SK-N-SH (cell line): ENCODE measurements around the gene APP. TPM values are rescaled to one million over a fixed set of nuclear protein-coding genes. Genes with fewer than 3 reads are reported as not detected.
A peak's percentile ranks its signal among the peaks of the same experiment; 100 is the strongest.

ENCODE experiments used
- CTCF ChIA-PET: fragments of 300-600, 350-600 bp; formaldehyde crosslinking; extraction: SDS; loops from one replicate; lab custom pipeline; 2021; lab: Yijun Ruan, JAX
- POLR2A ChIA-PET: fragments of 350-600 bp; sonication (Branson Sonifier 250); formaldehyde crosslinking; extraction: SDS; loops from one replicate; lab custom pipeline; 2020; ENCODE audit warnings: antibody characterized with exemption, inconsistent platforms; lab: Yijun Ruan, JAX
- DNase-seq: peaks from one replicate; pipeline ENCODE4 v3.0.0; 2012
- H2AFZ ChIP-seq: fragments of 200-600 bp; sonication (generic); 2 replicates; pipeline ENCODE4 v1.8.1; 2016; ENCODE audit warnings: antibody characterized with exemption, mild to moderate bottlenecking, low read depth
- H3F3A ChIP-seq: fragments of 200-600 bp; sonication (generic); replicated peaks from 2 replicates; pipeline ENCODE3; 2016; ENCODE audit warnings: antibody characterized with exemption, mild to moderate bottlenecking; ENCODE audit not compliant: insufficient read depth
- H3K27ac ChIP-seq, 2 experiments: fragments of 200-500 bp in 1 of 2; fragments of 200-600 bp in 1 of 2; sonication (Bioruptor generic) in 1 of 2; sonication (generic), shearing (Covaris generic) in 1 of 2; 2 replicates each; pipeline versions ENCODE4 v1.5.1 to v1.6.1; 2014 to 2016; ENCODE audit warnings: low read depth in 2 of 2, inconsistent platforms in 1 of 2, low read length in 1 of 2, mild to moderate bottlenecking in 1 of 2, mixed read lengths in 1 of 2
- H3K27me3 ChIP-seq: fragments of 200-600 bp; sonication (generic), shearing (Covaris generic); 2 replicates; pipeline ENCODE4 v1.6.1; 2016; ENCODE audit warnings: mixed run types; ENCODE audit not compliant: insufficient read depth
- H3K36me3 ChIP-seq, 2 experiments: fragments of 200-500 bp in 1 of 2; fragments of 200-600 bp in 1 of 2; sonication (Bioruptor generic) in 1 of 2; sonication (generic) in 1 of 2; replicated peaks in 1 of 2; 2 replicates each; pipeline versions ENCODE3 to v1.5.1; 2014 to 2016; ENCODE audit warnings: low read length in 1 of 2, mild to moderate bottlenecking in 1 of 2; ENCODE audit not compliant: insufficient read depth in 2 of 2, control insufficient read depth in 1 of 2
- H3K4me1 ChIP-seq, 2 experiments: fragments of 200-500 bp in 1 of 2; fragments of 200-600 bp in 1 of 2; sonication (Bioruptor generic) in 1 of 2; sonication (generic), shearing (Covaris generic) in 1 of 2; 2 replicates each; pipeline versions ENCODE4 v1.5.1 to v1.6.1; 2014 to 2016; ENCODE audit warnings: low read depth in 1 of 2, low read length in 1 of 2, mixed run types in 1 of 2; ENCODE audit not compliant: insufficient read depth in 2 of 2, control insufficient read depth in 1 of 2
- H3K4me2 ChIP-seq: fragments of 200-600 bp; sonication (generic), shearing (Covaris generic); 2 replicates; pipeline ENCODE4 v1.6.1; 2017; ENCODE audit warnings: mixed run types
- H3K4me3 ChIP-seq, 2 experiments: fragments of 200-500 bp in 1 of 2; fragments of 200-600 bp in 1 of 2; sonication (Bioruptor generic) in 1 of 2; sonication (generic), shearing (Covaris generic) in 1 of 2; 2 replicates each; pipeline versions ENCODE4 v1.5.1 to v1.8.1; 2014 to 2016; ENCODE audit warnings: low read depth in 2 of 2, inconsistent platforms in 1 of 2, low read length in 1 of 2, mild to moderate bottlenecking in 1 of 2, mixed read lengths in 1 of 2, moderate library complexity in 1 of 2
- H3K79me2 ChIP-seq: fragments of 200-600 bp; sonication (generic); 2 replicates; pipeline ENCODE4 v1.8.1; 2017; ENCODE audit warnings: mild to moderate bottlenecking; ENCODE audit not compliant: insufficient read depth
- H3K9ac ChIP-seq: fragments of 200-600 bp; sonication (generic); 2 replicates; pipeline ENCODE4 v1.6.1; 2017; ENCODE audit warnings: mixed run types
- H3K9me2 ChIP-seq: fragments of 200-600 bp; sonication (generic); 2 replicates; pipeline ENCODE4 v1.6.1; 2017; ENCODE audit warnings: mixed run types
- H3K9me3 ChIP-seq: fragments of 200-600 bp; sonication (generic); 2 replicates; pipeline ENCODE4 v1.6.1; 2017; ENCODE audit warnings: mixed run types, mild to moderate bottlenecking, moderate library complexity
- H4K20me1 ChIP-seq: fragments of 200-600 bp; sonication (generic); 2 replicates; pipeline ENCODE4 v1.6.1; 2017; ENCODE audit warnings: mild to moderate bottlenecking, mixed run types; ENCODE audit not compliant: insufficient read depth
- CHD2 ChIP-seq: fragments of 150-350 bp; IDR thresholded peaks from 2 replicates; pipeline ENCODE4 v1.6.1; 2018; ENCODE audit warnings: low read length; ENCODE audit not compliant: partially characterized antibody
- EP300 ChIP-seq, 2 experiments: IDR thresholded peaks; 2 replicates each; pipeline versions ENCODE4 v1.4.0 to v1.6.1; 2012; ENCODE audit warnings: borderline replicate concordance in 1 of 2, low read depth in 1 of 2, low read length in 1 of 2
- FOXJ3 ChIP-seq: sonication (generic); formaldehyde crosslinking; IDR thresholded peaks from 2 replicates; pipeline ENCODE4 v1.5.1; 2020; ENCODE audit warnings: mild to moderate bottlenecking, missing genetic modification reagents
- IRF3 ChIP-seq: fragments of 150-350 bp; IDR thresholded peaks from 2 replicates; pipeline ENCODE4 v1.6.1; 2016; ENCODE audit warnings: mild to moderate bottlenecking, low read depth, low read length
- JUND ChIP-seq: IDR thresholded peaks from 2 replicates; pipeline ENCODE4 v1.4.0; 2012
- NFIC ChIP-seq: IDR thresholded peaks from 2 replicates; pipeline ENCODE4 v1.4.0; 2012; ENCODE audit warnings: borderline replicate concordance
- PBX3 ChIP-seq: IDR thresholded peaks from 2 replicates; pipeline ENCODE4; 2012
- RAD21 ChIP-seq: IDR thresholded peaks from 2 replicates; pipeline ENCODE4 v1.6.1; 2012; ENCODE audit warnings: mild to moderate bottlenecking, low read length
- REST ChIP-seq: IDR thresholded peaks from 2 replicates; pipeline ENCODE4 v1.6.1; 2012; ENCODE audit warnings: mild to moderate bottlenecking, low read depth, low read length, moderate library complexity
- TEAD4 ChIP-seq: IDR thresholded peaks from 2 replicates; pipeline ENCODE4 v1.4.0; 2012; ENCODE audit warnings: mild to moderate bottlenecking, borderline replicate concordance; ENCODE audit not compliant: insufficient read depth
- ZBTB33 ChIP-seq: IDR thresholded peaks from 2 replicates; pipeline ENCODE4 v1.4.0; 2012; ENCODE audit warnings: low read depth, borderline replicate concordance
- WGBS: methylation state at CpG from one replicate; pipeline ENCODE4 v1.1.6; 2017; ENCODE audit warnings: low lambda C conversion rate; 5-methylcytosine and 5-hydroxymethylcytosine counted together
- polyA plus RNA-seq, 3 experiments: library from polyadenylated mRNA; depleted of rRNA; stranded (reverse); fragments of >200 nt; gene quantifications; 2 replicates each; pipeline ENCODE4 v1.2.3, GENCODE V29; 2012

The APP gene
- polyA plus RNA-seq, 1 of the 3 experiments (the other 2 are of a cell fraction), result 780 TPM

- H3K36me3 ChIP-seq, result no peaks in the 10 kb centered on the region
- no peaks in the 10 kb centered on the region for H3K9me2 ChIP-seq
- CTCF ChIA-PET, result interaction anchor here (2.7 to 3.0 kb wide), 2 partner anchors 11 to 13 kb away, joined by 8 to 14 read pairs; partner anchors contain the start of gene APP
- TF ChIP-seq RAD21 (no peak), EP300 (IDR thresholded peaks at IDR 0.05; ENCODE audit: borderline replicate concordance in 1 of 2, low read depth in 1 of 2, low read length in 1 of 2) (no peak), REST (no peak), FOXJ3 (CRISPR knock-in tag) (no peak), JUND (no peak), ZBTB33 (no peak), PBX3 (no peak), IRF3 (no peak), CHD2 (no peak), NFIC (no peak), TEAD4 (no peak)
- TF ChIP-seq, all 33 proteins: peak for 0
- H3K27me3 ChIP-seq, result no peaks in the 10 kb centered on the region
- peak overlapping the region in 1 of 2 experiments; percentile 39; a peak in 1 of 4 replicates for H3K27ac ChIP-seq
- 96% methylated on average over 2 of the region's 2 CpGs for WGBS
- H3K79me2 ChIP-seq, result peaks cover 95% of the 10 kb centered on the region
- DNase-seq, result no peak
- H3K9me3 ChIP-seq, result no peaks in the 10 kb centered on the region
- no peak overlapping the region for H3K4me2 ChIP-seq
- no peak overlapping the region for H3K4me3 ChIP-seq
- peaks cover 6 to 9% of the 10 kb centered on the region in 2 experiments; a peak in 3 of 4 replicates for H3K4me1 ChIP-seq
- peaks cover 4% of the 10 kb centered on the region for H3F3A ChIP-seq
- no peak overlapping the region for H2AFZ ChIP-seq
- H4K20me1 ChIP-seq, result peaks cover 16% of the 10 kb centered on the region
- no peak overlapping the region for H3K9ac ChIP-seq
- POLR2A ChIA-PET, result no interaction called here
Measured at GRCh38 chr21:26157801-26158200, 12.8 kb downstream of the APP start.
